ENCODE measurements around the gene EIF6. TPM values are rescaled to one million over a fixed set of nuclear protein-coding genes. Genes with fewer than 3 reads are reported as not detected.

The EIF6 gene
- total and polyA plus RNA-seq, 9 of the 15 experiments (the other 6 are each of a cell fraction or from before 2014, with no cell fraction given): 165 to 832 (median 229) TPM

DNA sequence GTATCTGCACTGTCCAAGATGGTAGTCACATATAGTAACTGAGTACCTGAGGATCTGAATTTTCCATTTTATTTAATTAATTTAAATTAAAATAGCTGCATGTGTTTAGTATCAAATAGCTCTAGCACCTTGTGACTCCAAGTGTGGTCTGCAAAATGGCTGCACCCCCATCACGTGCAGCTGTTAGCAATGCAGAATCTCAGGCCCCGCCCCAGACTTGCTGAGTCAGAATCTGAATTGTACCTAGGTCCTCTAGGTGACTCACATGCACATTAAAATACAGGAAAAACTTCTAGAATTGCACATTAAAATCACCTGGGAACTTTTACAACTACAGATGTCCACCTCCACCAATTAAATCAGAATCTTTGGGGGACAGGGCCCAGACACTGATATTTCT, 26.8 kb upstream of the EIF6 start (continued):
- TF ChIP-seq ZNF695 (CRISPR knock-in tag; IDR thresholded peaks at IDR 0.05) (no peak), TEAD4 (IDR thresholded peaks at IDR 0.05; ENCODE audit: low read length) (no peak), TEAD4 (CRISPR knock-in tag; IDR thresholded peaks at IDR 0.05; ENCODE audit: borderline replicate concordance) (no peak), C11orf30 (IDR thresholded peaks at IDR 0.05; ENCODE audit: low read depth) (peak; percentile 83), GTF2A2 (tag; IDR thresholded peaks at IDR 0.05) (no peak), RBM15 (IDR thresholded peaks at IDR 0.05; ENCODE audit: insufficient read depth, low read length) (no peak)
- TF ChIP-seq, protein P1, sequence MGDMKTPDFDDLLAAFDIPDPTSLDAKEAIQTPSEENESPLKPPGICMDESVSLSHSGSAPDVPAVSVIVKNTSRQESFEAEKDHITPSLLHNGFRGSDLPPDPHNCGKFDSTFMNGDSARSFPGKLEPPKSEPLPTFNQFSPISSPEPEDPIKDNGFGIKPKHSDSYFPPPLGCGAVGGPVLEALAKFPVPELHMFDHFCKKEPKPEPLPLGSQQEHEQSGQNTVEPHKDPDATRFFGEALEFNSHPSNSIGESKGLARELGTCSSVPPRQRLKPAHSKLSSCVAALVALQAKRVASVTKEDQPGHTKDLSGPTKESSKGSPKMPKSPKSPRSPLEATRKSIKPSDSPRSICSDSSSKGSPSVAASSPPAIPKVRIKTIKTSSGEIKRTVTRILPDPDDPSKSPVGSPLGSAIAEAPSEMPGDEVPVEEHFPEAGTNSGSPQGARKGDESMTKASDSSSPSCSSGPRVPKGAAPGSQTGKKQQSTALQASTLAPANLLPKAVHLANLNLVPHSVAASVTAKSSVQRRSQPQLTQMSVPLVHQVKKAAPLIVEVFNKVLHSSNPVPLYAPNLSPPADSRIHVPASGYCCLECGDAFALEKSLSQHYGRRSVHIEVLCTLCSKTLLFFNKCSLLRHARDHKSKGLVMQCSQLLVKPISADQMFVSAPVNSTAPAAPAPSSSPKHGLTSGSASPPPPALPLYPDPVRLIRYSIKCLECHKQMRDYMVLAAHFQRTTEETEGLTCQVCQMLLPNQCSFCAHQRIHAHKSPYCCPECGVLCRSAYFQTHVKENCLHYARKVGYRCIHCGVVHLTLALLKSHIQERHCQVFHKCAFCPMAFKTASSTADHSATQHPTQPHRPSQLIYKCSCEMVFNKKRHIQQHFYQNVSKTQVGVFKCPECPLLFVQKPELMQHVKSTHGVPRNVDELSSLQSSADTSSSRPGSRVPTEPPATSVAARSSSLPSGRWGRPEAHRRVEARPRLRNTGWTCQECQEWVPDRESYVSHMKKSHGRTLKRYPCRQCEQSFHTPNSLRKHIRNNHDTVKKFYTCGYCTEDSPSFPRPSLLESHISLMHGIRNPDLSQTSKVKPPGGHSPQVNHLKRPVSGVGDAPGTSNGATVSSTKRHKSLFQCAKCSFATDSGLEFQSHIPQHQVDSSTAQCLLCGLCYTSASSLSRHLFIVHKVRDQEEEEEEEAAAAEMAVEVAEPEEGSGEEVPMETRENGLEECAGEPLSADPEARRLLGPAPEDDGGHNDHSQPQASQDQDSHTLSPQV (IDR thresholded peaks at IDR 0.05): 0 out of 2 replicates have a peak, but pooled peaks have one; percentile 58
- TF ChIP-seq, protein P2, sequence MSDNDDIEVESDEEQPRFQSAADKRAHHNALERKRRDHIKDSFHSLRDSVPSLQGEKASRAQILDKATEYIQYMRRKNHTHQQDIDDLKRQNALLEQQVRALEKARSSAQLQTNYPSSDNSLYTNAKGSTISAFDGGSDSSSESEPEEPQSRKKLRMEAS (CRISPR knock-in tag; IDR thresholded peaks at IDR 0.05): no peak
- TF ChIP-seq, protein P3, sequence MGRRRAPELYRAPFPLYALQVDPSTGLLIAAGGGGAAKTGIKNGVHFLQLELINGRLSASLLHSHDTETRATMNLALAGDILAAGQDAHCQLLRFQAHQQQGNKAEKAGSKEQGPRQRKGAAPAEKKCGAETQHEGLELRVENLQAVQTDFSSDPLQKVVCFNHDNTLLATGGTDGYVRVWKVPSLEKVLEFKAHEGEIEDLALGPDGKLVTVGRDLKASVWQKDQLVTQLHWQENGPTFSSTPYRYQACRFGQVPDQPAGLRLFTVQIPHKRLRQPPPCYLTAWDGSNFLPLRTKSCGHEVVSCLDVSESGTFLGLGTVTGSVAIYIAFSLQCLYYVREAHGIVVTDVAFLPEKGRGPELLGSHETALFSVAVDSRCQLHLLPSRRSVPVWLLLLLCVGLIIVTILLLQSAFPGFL (CRISPR knock-in tag; IDR thresholded peaks at IDR 0.05): no peak
- TF ChIP-seq, protein P4, sequence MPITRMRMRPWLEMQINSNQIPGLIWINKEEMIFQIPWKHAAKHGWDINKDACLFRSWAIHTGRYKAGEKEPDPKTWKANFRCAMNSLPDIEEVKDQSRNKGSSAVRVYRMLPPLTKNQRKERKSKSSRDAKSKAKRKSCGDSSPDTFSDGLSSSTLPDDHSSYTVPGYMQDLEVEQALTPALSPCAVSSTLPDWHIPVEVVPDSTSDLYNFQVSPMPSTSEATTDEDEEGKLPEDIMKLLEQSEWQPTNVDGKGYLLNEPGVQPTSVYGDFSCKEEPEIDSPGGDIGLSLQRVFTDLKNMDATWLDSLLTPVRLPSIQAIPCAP (CRISPR knock-in tag; IDR thresholded peaks at IDR 0.05; ENCODE audit: borderline replicate concordance): no peak

Data from K562 (cell line).